Measurements from ENCODE around the gene ATXN7L2.

Gene ATXN7L2

GRCh38 chr1:109513110-109513710, 29.5 kb downstream of the ATXN7L2 start:
- DNase-seq, result no peak
- TF ChIP-seq GATA1 (IDR thresholded peaks at IDR 0.05; ENCODE audit: low read depth, low read length), result no peak
- TF ChIP-seq POLR2A (IDR thresholded peaks at IDR 0.05; ENCODE audit: low read length), result no peak

GRCh38 chr1:109514846-109515245, 31.1 kb downstream of the ATXN7L2 start:
- no peak for DNase-seq
- TF ChIP-seq GATA1 (IDR thresholded peaks at IDR 0.05; ENCODE audit: low read depth, low read length) (no peak), POLR2A (IDR thresholded peaks at IDR 0.05; ENCODE audit: low read length) (no peak)

DNA sequence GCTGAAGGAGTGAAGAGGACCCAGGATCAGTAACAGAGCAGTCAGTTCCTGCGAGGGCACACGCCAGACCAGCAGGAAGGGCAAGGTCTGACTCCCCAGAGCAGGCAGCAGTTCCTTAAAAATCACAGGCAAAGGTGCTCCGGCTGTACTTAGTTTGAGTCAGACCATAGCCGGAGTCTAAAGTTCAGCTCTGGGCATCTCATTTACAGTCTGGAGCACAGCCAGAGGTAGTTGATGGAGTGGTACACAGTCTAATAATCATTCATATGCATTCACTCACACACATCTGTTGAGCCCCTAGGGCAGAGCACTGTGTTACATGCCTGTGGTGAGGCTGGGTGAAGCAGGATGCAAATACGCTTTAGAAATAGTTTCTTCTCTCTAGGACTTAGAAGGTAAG, 33.2 kb downstream of the ATXN7L2 start:
- no peak for TF ChIP-seq GATA1 (IDR thresholded peaks at IDR 0.05; ENCODE audit: low read depth, low read length)
- no peak for TF ChIP-seq POLR2A (IDR thresholded peaks at IDR 0.05; ENCODE audit: low read length)
- DNase-seq, result no peak

GRCh38 chr1:109517337-109517736, 33.6 kb downstream of the ATXN7L2 start:
- TF ChIP-seq GATA1 (IDR thresholded peaks at IDR 0.05; ENCODE audit: low read depth, low read length), result no peak
- TF ChIP-seq POLR2A (IDR thresholded peaks at IDR 0.05; ENCODE audit: low read length), result no peak
- no peak for DNase-seq

DNA sequence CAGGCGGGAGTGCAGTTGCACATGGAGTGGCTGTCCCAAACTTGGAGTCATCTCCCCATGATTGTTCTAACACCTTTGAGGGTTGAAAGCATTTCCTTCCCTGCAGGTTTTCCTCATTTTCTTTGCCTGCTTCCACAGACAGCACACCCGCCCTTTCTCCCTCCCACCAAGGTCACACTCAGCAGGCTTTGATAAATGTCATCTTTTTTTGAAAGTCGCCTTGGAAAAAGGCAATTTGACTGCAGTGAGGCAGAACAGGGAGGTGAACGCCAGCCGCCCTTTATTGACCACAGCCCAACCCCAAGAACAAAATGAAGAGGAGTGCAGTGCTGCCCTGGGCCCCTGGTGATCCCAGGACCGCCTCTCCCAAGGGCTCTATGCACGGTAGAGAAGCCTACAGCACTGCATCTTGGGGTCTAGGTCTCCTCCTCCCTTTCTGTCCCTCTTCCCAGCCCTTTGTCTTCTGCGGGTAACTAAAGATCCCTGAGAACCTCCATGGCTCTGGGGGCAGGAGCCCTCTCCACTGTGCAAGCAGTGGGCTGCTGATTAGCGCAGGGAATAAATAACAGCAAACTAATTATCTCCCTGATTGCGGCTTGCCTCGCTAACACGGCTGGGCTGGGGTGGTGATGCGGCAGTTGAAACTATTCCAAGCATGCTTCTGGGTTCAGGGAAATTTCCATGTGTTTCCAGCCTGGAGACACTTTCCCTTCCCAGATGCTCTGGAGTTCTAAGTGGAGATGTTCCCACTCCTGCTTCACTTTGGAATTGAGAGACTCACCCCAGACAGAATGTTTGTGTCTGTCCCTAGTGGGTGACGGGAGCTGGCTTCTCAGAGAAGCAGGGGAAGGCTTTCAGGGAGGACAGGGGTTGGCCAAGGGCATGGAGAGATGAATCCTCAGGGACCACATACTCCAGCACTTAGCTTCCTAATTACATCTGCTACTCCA, 37.6 kb downstream of the ATXN7L2 start:
- TF ChIP-seq GATA1 (IDR thresholded peaks at IDR 0.05; ENCODE audit: low read depth, low read length), result no peak
- TF ChIP-seq POLR2A (IDR thresholded peaks at IDR 0.05; ENCODE audit: low read length), result no peak
- no peak for DNase-seq

- no peak for TF ChIP-seq POLR2A (IDR thresholded peaks at IDR 0.05; ENCODE audit: low read length)
- TF ChIP-seq GATA1 (IDR thresholded peaks at IDR 0.05; ENCODE audit: low read depth, low read length), result no peak
Measured at GRCh38 chr1:109522026-109522425, 38.3 kb downstream of the ATXN7L2 start.

GRCh38 chr1:109523706-109524105, 40.0 kb downstream of the ATXN7L2 start:
- DNase-seq, result no peak
- TF ChIP-seq POLR2A (IDR thresholded peaks at IDR 0.05; ENCODE audit: low read length) (no peak), GATA1 (IDR thresholded peaks at IDR 0.05; ENCODE audit: low read depth, low read length) (no peak)

More at GRCh38 chr1:109522026-109522425, 38.3 kb downstream of the ATXN7L2 start:
- no peak for DNase-seq

GRCh38 chr1:109527098-109527811, 43.5 kb downstream of the ATXN7L2 start:
- no peak for DNase-seq
- TF ChIP-seq POLR2A (IDR thresholded peaks at IDR 0.05; ENCODE audit: low read length) (no peak), GATA1 (IDR thresholded peaks at IDR 0.05; ENCODE audit: low read depth, low read length) (no peak)

- TF ChIP-seq POLR2A (IDR thresholded peaks at IDR 0.05; ENCODE audit: low read length) (no peak), GATA1 (IDR thresholded peaks at IDR 0.05; ENCODE audit: low read depth, low read length) (no peak)
- no peak for DNase-seq
Measured at GRCh38 chr1:109527846-109528695, 44.4 kb downstream of the ATXN7L2 start.

DNA sequence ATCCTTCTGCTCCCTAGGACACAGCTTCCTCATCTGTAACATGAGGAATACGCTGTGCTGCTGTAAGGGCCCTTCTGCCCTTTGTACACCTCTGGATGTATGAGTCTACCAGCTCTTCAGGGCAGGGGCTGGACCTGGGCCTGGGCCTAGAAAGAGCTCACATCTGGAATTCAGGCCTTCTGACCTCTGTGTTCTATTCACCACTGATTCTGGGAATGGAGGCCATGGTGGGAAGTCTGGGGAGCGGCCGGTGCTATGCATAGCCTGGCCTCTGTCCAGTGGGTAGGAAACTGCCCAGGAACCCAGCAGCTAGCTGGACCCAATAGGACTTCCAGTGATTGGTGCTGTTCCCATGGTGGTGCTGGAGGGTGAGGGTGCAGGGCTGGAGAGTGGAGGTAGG, 45.0 kb downstream of the ATXN7L2 start:
- no peak for TF ChIP-seq GATA1 (IDR thresholded peaks at IDR 0.05; ENCODE audit: low read depth, low read length)
- TF ChIP-seq POLR2A (IDR thresholded peaks at IDR 0.05; ENCODE audit: low read length), result no peak
- no peak for DNase-seq

GRCh38 chr1:109529881-109530456, 46.3 kb downstream of the ATXN7L2 start:
- TF ChIP-seq POLR2A (IDR thresholded peaks at IDR 0.05; ENCODE audit: low read length), result no peak
- TF ChIP-seq GATA1 (IDR thresholded peaks at IDR 0.05; ENCODE audit: low read depth, low read length), result no peak
- no peak for DNase-seq

GRCh38 chr1:109530457-109531087, 46.9 kb downstream of the ATXN7L2 start:
- TF ChIP-seq POLR2A (IDR thresholded peaks at IDR 0.05; ENCODE audit: low read length) (no peak), GATA1 (IDR thresholded peaks at IDR 0.05; ENCODE audit: low read depth, low read length) (no peak)
- DNase-seq, result no peak
